Eye (tissue), 1 donor: ENCODE results near the gene BFSP1.

Source experiments
- DNase-seq: peaks from one replicate; pipeline ENCODE4 v3.0.0-alpha.2; 2015

The BFSP1 gene

GRCh38 chr20:17556837-17557674 is 25.9 kb upstream of the BFSP1 start:
- DNase-seq, result peak; percentile 15

- no peak for DNase-seq
Measured at GRCh38 chr20:17555106-17555505, 23.9 kb upstream of the BFSP1 start.

- DNase-seq, result no peak
Measured at GRCh38 chr20:17549131-17549530, 18.0 kb upstream of the BFSP1 start.

DNA sequence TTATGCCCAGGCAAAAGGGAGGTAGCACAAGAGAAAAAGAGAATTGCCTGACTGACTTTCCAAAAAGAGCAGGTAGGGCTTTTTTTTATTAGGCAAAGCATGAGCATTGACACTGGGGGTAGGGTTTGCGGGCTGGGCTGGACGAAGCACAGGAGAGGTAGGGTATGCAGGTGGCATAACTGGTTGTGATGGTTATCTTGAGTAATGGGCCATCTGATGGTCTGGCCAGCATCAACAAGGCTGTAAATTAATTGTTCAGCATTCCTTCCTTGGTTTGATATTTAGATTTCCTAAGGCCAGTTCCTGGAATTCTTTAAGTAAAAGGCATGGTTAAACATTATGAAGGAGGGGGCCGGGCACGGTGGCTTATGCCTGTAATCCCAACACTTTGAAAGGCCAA is 13.9 kb upstream of the BFSP1 start:
- no peak for DNase-seq

- peak; percentile 53 for DNase-seq
Measured at GRCh38 chr20:17543531-17544131, 12.5 kb upstream of the BFSP1 start.

DNA sequence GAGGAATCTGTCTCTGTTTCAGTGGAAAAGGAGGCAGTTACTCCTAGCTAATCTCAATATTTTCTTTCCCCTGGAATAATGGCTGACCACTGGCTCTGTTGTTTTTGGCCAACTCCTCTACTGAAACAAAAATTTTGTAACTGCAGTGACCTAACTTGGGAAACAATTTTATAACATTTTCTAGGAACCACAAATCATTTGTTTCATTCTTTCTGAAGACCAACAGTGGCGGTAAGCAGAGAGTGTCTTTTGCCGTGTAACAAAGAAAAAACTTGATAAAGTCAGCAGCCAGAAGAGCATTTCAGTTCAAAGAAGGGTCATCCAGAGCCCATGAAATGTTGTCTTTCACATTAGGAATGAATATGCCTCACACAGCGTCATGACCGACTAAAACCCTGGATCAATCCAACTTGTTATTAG is 11.8 kb upstream of the BFSP1 start:
- DNase-seq, result peak; percentile 75

DNA sequence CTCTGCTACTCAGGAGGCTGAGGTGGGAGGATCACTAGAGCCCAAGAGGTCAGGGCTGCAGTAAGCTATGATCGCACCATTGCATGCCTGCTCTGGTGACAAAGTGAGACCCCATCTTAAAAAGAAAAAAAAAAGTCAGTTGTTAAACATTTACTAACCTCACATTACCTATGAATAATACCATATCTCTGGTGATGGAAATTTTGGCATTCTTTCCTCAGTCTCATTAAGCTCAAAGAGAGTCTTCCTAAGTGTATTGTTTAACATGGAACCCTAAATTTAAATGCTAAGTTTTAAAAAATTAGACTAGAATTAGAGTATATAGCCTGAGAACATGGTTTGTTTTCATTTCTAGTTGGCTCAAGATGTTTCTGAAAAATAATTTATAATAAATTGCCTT is 11.3 kb upstream of the BFSP1 start:
- no peak for DNase-seq

- no peak for DNase-seq
Measured at GRCh38 chr20:17541996-17542395, 10.8 kb upstream of the BFSP1 start.

DNA sequence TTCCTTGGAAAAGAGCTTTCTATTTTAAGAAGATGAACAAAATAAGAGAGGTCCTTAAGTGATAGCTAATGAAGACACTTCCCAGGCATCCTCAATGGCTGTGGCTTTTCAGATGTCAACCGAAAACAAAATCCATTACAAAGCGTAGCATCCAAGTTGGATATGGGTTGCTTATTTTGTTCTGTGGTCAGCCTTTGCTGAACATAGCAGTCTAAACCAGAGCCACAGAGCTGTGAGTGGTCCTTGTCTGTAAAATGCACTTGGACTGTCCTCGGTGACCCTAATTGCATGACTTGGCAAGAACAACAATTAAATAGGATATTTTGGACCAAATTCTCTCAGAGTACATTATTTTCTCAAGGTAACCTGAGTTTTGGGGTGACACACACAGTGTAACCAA is 10.4 kb upstream of the BFSP1 start:
- DNase-seq, result no peak

GRCh38 chr20:17538517-17539170 is 7.5 kb upstream of the BFSP1 start:
- DNase-seq, result peak; percentile 45

DNA sequence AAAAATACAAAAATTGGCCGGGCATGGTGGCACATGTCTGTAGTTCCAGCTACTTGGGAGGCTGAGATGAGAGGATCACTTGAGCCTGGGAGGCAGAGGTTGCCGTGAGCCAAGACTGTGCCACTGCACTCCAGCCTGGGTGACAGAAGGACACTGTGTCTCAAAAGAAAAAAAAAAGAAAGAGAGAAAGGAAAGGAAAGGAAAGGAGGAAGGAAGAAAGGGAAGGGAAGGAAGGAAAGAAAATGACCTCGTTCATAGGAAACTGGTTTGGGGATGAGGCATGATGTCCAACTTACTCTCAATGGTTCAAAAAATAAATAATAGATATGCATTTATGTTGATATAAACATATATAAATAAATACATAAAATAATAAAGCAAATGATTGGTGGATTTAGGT is 6.8 kb upstream of the BFSP1 start:
- no peak for DNase-seq

- DNase-seq, result peak; percentile 89
Measured at GRCh38 chr20:17536944-17537444, 5.8 kb upstream of the BFSP1 start.

GRCh38 chr20:17534077-17534476 is 2.9 kb upstream of the BFSP1 start:
- no peak for DNase-seq

- DNase-seq, result peak; percentile 61
Measured at GRCh38 chr20:17533396-17533795, 2.2 kb upstream of the BFSP1 start.

GRCh38 chr20:17531665-17532025 is 466 bp upstream of the BFSP1 start:
- DNase-seq, result no peak

DNA sequence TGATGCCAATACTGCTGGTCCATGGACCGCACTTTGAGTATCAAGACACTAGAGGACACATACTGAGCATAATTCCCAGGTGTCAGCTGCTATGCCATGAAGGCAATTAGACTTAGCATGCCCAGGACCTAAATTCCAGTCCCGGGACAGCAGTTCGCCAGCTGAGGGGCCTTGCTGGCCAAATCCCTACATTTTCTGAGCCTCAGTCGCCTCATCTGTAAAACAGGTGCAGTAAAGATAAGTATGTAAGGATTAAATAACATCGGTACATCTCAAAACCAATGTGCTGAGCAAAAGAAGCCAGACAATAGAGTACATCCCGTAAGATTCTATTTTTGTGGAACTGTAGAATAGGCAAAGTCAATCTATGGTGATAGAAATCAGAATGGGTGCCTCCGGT is 1.0 kb downstream of the BFSP1 start:
- no peak for DNase-seq

GRCh38 chr20:17529586-17529985 is 1.6 kb downstream of the BFSP1 start:
- no peak for DNase-seq

- DNase-seq, result peak; percentile 42
Measured at GRCh38 chr20:17525650-17526049, 5.5 kb downstream of the BFSP1 start.

- DNase-seq, result no peak
Measured at GRCh38 chr20:17525132-17525531, 6.0 kb downstream of the BFSP1 start.

GRCh38 chr20:17524560-17524959 is 6.6 kb downstream of the BFSP1 start:
- DNase-seq, result peak; percentile 16

- DNase-seq, result no peak
Measured at GRCh38 chr20:17523326-17523725, 7.9 kb downstream of the BFSP1 start.

GRCh38 chr20:17522528-17522927 is 8.7 kb downstream of the BFSP1 start:
- DNase-seq, result no peak

DNA sequence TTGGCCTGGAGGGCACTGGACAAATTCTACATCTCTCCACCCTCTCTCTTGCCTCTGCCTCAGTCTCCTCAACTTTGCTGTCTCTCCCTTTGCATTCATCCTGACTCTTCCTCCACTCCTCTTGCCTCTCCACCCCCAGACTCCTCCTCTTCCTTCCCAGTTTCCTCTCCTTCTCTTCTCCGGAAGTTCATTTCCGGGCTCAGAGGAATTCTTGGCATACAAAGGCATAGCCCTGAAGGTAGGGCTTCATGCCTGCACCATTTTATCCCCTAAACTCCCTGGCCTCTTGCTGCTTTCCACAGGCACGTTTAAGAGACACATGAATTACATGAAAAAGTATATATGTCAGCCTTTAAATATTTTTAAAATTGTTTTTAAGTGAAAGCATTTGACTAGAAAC is 10.6 kb downstream of the BFSP1 start:
- DNase-seq, result no peak
